GM12878 (cell line): Measurements from ENCODE around the gene ABCG5. TPM values are rescaled to one million over a fixed set of nuclear protein-coding genes. Genes with fewer than 3 reads are reported as not detected.

Experiments used
- ATAC-seq: fragments of 200-7000 bp; cut with Tn5 transposase; 3 replicates; pipeline ENCODE4 v1.9.1; 2020; ENCODE audit warnings: mild to moderate bottlenecking, moderate library complexity
- BruUV-seq: library from RNA; stranded (reverse); fragments of 400-500 nt; replicated peaks from 2 replicates; lab custom pipeline; 2021; lab: Mats Ljungman, UMichigan
- CTCF ChIA-PET: fragments of 300-600 bp; sonication (Branson Sonifier 250); formaldehyde crosslinking; extraction: SDS; loops from one replicate; lab custom pipeline; 2021; ENCODE audit warnings: inconsistent platforms; lab: Yijun Ruan, JAX
- POLR2A ChIA-PET: fragments of 350-600 bp; formaldehyde crosslinking; extraction: SDS; loops from one replicate; lab custom pipeline; 2021; ENCODE audit warnings: inconsistent platforms; lab: Charles Lee
- RAD21 ChIA-PET: fragments of 300-600 bp; sonication (Branson Sonifier 250); formaldehyde crosslinking; loops from one replicate; lab custom pipeline; 2023; ENCODE audit warnings: antibody characterized with exemption; ENCODE audit not compliant: unreplicated experiment; lab: Charles Lee
- SMC1A ChIA-PET: fragments of 300-600 bp; sonication (Branson Sonifier 250); formaldehyde crosslinking; loops from one replicate; lab custom pipeline; 2023; ENCODE audit not compliant: unreplicated experiment, uncharacterized antibody; lab: Charles Lee
- DNase-seq: peaks from one replicate; pipeline ENCODE4 v3.0.0-alpha.2; 2011; ENCODE audit warnings: low read depth, low spot score
- FAIRE-seq: peaks from 3 replicates; lab custom pipeline; 2011; peaks lifted over from hg19 to GRCh38; lab: Jason Lieb, UNC
- H2AFZ ChIP-seq: 2 replicates; pipeline ENCODE4 v1.6.0; 2011; ENCODE audit warnings: low read depth, low read length, control low read depth; ENCODE audit not compliant: control insufficient read depth
- H3K27ac ChIP-seq: 2 replicates; pipeline ENCODE4 v1.5.1; 2011; ENCODE audit warnings: control low read depth; ENCODE audit not compliant: control insufficient read depth, insufficient read depth
- H3K27me3 ChIP-seq, 2 experiments: replicated peaks in 1 of 2; 2 replicates each; pipeline versions ENCODE4 v1.6.0 to v1.6.1; 2011; ENCODE audit warnings: low read length in 1 of 2; ENCODE audit not compliant: control insufficient read depth in 2 of 2, insufficient read depth in 2 of 2
- H3K36me3 ChIP-seq, 2 experiments: 2 replicates each; pipeline ENCODE4 v1.5.1; 2011; ENCODE audit warnings: low read length in 1 of 2; ENCODE audit not compliant: control insufficient read depth in 2 of 2, insufficient read depth in 2 of 2
- H3K4me1 ChIP-seq: 2 replicates; pipeline ENCODE4 v1.6.1; 2011; ENCODE audit warnings: mild to moderate bottlenecking, low read length, moderate library complexity, mixed read lengths; ENCODE audit not compliant: control insufficient read depth, insufficient read depth
- H3K4me2 ChIP-seq: 2 replicates; pipeline ENCODE4 v1.6.0; 2011; ENCODE audit warnings: control low read depth; ENCODE audit not compliant: control insufficient read depth, insufficient read depth
- H3K4me3 ChIP-seq: fragments of 200-600 bp; sonication (generic); 2 replicates; pipeline ENCODE4 v1.5.1; 2016
- H3K79me2 ChIP-seq: 2 replicates; pipeline ENCODE4 v1.6.0; 2011; ENCODE audit warnings: low read length; ENCODE audit not compliant: control insufficient read depth, insufficient read depth
- H3K9ac ChIP-seq: 2 replicates; pipeline ENCODE4 v1.8.0; 2011; ENCODE audit warnings: low read length, control low read depth, mixed read lengths; ENCODE audit not compliant: control insufficient read depth, insufficient read depth
- H3K9me3 ChIP-seq: replicated peaks from 3 replicates; pipeline ENCODE4 v1.5.1; 2011; ENCODE audit warnings: mild to moderate bottlenecking, low read length; ENCODE audit not compliant: control insufficient read depth, insufficient read depth
- H4K20me1 ChIP-seq: 2 replicates; pipeline ENCODE4 v1.6.0; 2011; ENCODE audit not compliant: control insufficient read depth, insufficient read depth
- CHD4 ChIP-seq: fragments of 200-600 bp; sonication (generic); IDR thresholded peaks from 2 replicates; pipeline ENCODE4 v1.6.1; 2016; ENCODE audit warnings: mild to moderate bottlenecking
- E2F4 ChIP-seq: IDR thresholded peaks from 2 replicates; pipeline ENCODE4 v1.6.1; 2012; ENCODE audit warnings: low read depth, low read length, improper control_type of control experiment
- EGR1 ChIP-seq, 2 experiments: IDR thresholded peaks; 1 replicate in 1 of 2; 2 replicates in 1 of 2; pipeline ENCODE4 v1.6.1; 2011 to 2012; ENCODE audit warnings: low read depth in 2 of 2, low read length in 2 of 2, borderline replicate concordance in 1 of 2, mild to moderate bottlenecking in 1 of 2, moderate library complexity in 1 of 2
- ELK1 ChIP-seq: IDR thresholded peaks from 2 replicates; pipeline ENCODE4 v1.6.1; 2012; ENCODE audit warnings: low read depth, low read length, improper control_type of control experiment
- HCFC1 ChIP-seq: fragments of 150-350 bp; IDR thresholded peaks from 2 replicates; pipeline ENCODE4 v1.6.1; 2014; ENCODE audit warnings: low read length
- KLF5 ChIP-seq: fragments of 450-650 bp; IDR thresholded peaks from 2 replicates; pipeline ENCODE4 v1.6.1; 2014; ENCODE audit warnings: mild to moderate bottlenecking; ENCODE audit not compliant: partially characterized antibody
- MEF2A ChIP-seq: IDR thresholded peaks from 2 replicates; pipeline ENCODE4 v1.6.1; 2011; ENCODE audit warnings: low read depth, mild to moderate bottlenecking, low read length, moderate library complexity; ENCODE audit not compliant: insufficient read depth
- MEF2B ChIP-seq: fragments of 450-650 bp; IDR thresholded peaks from 2 replicates; pipeline ENCODE4 v1.6.1; 2018; ENCODE audit warnings: mild to moderate bottlenecking, moderate library complexity; ENCODE audit not compliant: partially characterized antibody, poor library complexity, severe bottlenecking
- MXI1 ChIP-seq: fragments of 150-350 bp; IDR thresholded peaks from 2 replicates; pipeline ENCODE4 v1.6.1; 2011; ENCODE audit warnings: low read depth, mild to moderate bottlenecking, inconsistent platforms, low read length, improper control_type of control experiment
- RAD51 ChIP-seq: fragments of 450-650 bp; IDR thresholded peaks from 2 replicates; pipeline ENCODE4 v1.6.1; 2016; ENCODE audit warnings: moderate library complexity, mild to moderate bottlenecking, inconsistent platforms
- RUNX3 ChIP-seq: IDR thresholded peaks from 2 replicates; pipeline ENCODE4 v1.6.1; 2012; ENCODE audit warnings: low read length, inconsistent platforms
- SIN3A ChIP-seq: IDR thresholded peaks from 2 replicates; pipeline ENCODE4 v1.6.1; 2012; ENCODE audit warnings: low read depth, low read length, improper control_type of control experiment
- SMAD1 ChIP-seq: fragments of 450-650 bp; IDR thresholded peaks from 2 replicates; pipeline ENCODE4 v1.6.1; 2018; ENCODE audit warnings: mild to moderate bottlenecking, low read depth; ENCODE audit not compliant: partially characterized antibody
- SMARCA5 ChIP-seq: fragments of 450-650 bp; IDR thresholded peaks from 2 replicates; pipeline ENCODE4 v1.6.1; 2017; ENCODE audit warnings: mild to moderate bottlenecking
- SREBF1 ChIP-seq: IDR thresholded peaks from 2 replicates; pipeline ENCODE4 v1.6.1; 2012; ENCODE audit warnings: mild to moderate bottlenecking, low read length
- SRF ChIP-seq, 2 experiments: IDR thresholded peaks; 2 replicates each; pipeline ENCODE4 v1.6.1; 2011; ENCODE audit warnings: low read depth in 2 of 2, low read length in 2 of 2, mild to moderate bottlenecking in 1 of 2, moderate library complexity in 1 of 2
- TBL1XR1 ChIP-seq: IDR thresholded peaks from 2 replicates; pipeline ENCODE4 v1.6.1; 2012; ENCODE audit warnings: low read depth, low read length, improper control_type of control experiment
- ZNF384 ChIP-seq: IDR thresholded peaks from 2 replicates; pipeline ENCODE4 v1.6.1; 2012; ENCODE audit warnings: low read depth, mild to moderate bottlenecking, low read length, improper control_type of control experiment, borderline replicate concordance
- WGBS: methylation state at CpG from one replicate; pipeline ENCODE4 v1.1.6; 2016; ENCODE audit warnings: low lambda C conversion rate; ENCODE audit not compliant: insufficient replicate concordance, insufficient coverage; ENCODE audit errors: missing lambda C conversion rate; 5-methylcytosine and 5-hydroxymethylcytosine counted together
- in situ Hi-C: fragments of 300-500 bp; cut with MboI; formaldehyde crosslinking; loops from 9 replicates; pipeline ENCODE4 v1.14.3; 2018; ENCODE audit warnings: mixed read lengths
- intact Hi-C: fragments of 100-400 bp; cut with micrococcal nuclease; formaldehyde crosslinking; loops from one replicate; pipeline ENCODE4 v1.14.2; 2022; ENCODE audit not compliant: unreplicated experiment
- polyA plus RNA-seq, 11 experiments: library from polyadenylated mRNA; depleted of rRNA in 4 of 11; unstranded in 6 of 11; stranded (reverse) in 5 of 11; fragments of >200 nt; fragmentation: Nextera tagmentation in 4 of 11; fragmentation: Illumina TruSeq in 1 of 11; extraction: Ambion mirVana in 4 of 11; extraction: Trizol in 1 of 11; gene quantifications; 1 replicate in 1 of 11; 2 replicates in 10 of 11; pipeline versions ENCODE4 v1.2.1 to v1.2.3, GENCODE V29; 2011 to 2016; ENCODE audit warnings: inconsistent platforms in 2 of 11, missing spikeins in 2 of 11, low read depth in 1 of 11
- total RNA-seq, 4 experiments: library from RNA; depleted of rRNA in 3 of 4; stranded (reverse); fragments of >200 nt in 3 of 4; fragmentation: Illumina TruSeq in 1 of 4; extraction: Trizol in 1 of 4; gene quantifications; 2 replicates each; pipeline versions ENCODE4 v1.2.1 to v1.2.3, GENCODE V29; 2013 to 2021

ABCG5 gene
- total and polyA plus RNA-seq, 10 of the 15 experiments (the other 5 are each of a cell fraction or from before 2014, with no cell fraction given) = not detected

GRCh38 chr2:43773876-43774613 lies 64.6 kb downstream of the ABCG5 start, which contains the start of gene DYNC2LI1 (continued):
- TF ChIP-seq SMARCA5 (no peak), MXI1 (peak; percentile 98), EGR1 (IDR thresholded peaks at IDR 0.05; ENCODE audit: borderline replicate concordance in 1 of 2, low read depth in 2 of 2, low read length in 2 of 2) (peak; percentile 1 to 96; a peak in 2 of 3 replicates), CHD4 (no peak), TBL1XR1 (0 out of 2 replicates have a peak, but pooled peaks have one; percentile 50), RAD51 (no peak), SIN3A (peak; percentile 55; the same call in 1 of the 2 replicates), E2F4 (no peak), HCFC1 (peak; percentile 97), ELK1 (no peak; the same call in 1 of the 2 replicates), MEF2B (peak; percentile 83)

GRCh38 chr2:43766006-43766405 lies 72.6 kb downstream of the ABCG5 start:
- ATAC-seq = no peak
- H4K20me1 ChIP-seq = no peaks in the 10 kb centered on the region
- no peak overlapping the region for H3K27ac ChIP-seq
- no peak overlapping the region for H2AFZ ChIP-seq
- no peaks in the 10 kb centered on the region for H3K4me1 ChIP-seq
- SMC1A ChIA-PET = no interaction called here
- no peak overlapping the region for H3K4me3 ChIP-seq
- H3K36me3 ChIP-seq = no peaks in the 10 kb centered on the region
- H3K4me2 ChIP-seq = no peak overlapping the region
- no TSS peak for BruUV-seq
- DNase-seq = no peak
- RAD21 ChIA-PET = no interaction called here
- no peaks in the 10 kb centered on the region for H3K79me2 ChIP-seq
- no peak for FAIRE-seq
- H3K27me3 ChIP-seq = no peaks in the 10 kb centered on the region
- H3K9me3 ChIP-seq = no peaks in the 10 kb centered on the region
- CTCF ChIA-PET = no interaction called here
- POLR2A ChIA-PET = no interaction called here
- H3K9ac ChIP-seq = no peak overlapping the region
- intact Hi-C loops = no loop called here
- in situ Hi-C loops = no loop called here
- 67% methylated on average over 4 of the region's 4 CpGs for WGBS
- TF ChIP-seq SMAD1 = no peak
- TF ChIP-seq MEF2A = no peak
- TF ChIP-seq RUNX3 = no peak
- no peak for TF ChIP-seq SRF (IDR thresholded peaks at IDR 0.05; ENCODE audit: low read depth in 2 of 2, low read length in 2 of 2)
- TF ChIP-seq SIN3A = no peak
- no peak for TF ChIP-seq KLF5
- TF ChIP-seq SREBF1 = no peak
- TF ChIP-seq ELK1 = no peak
- TF ChIP-seq ZNF384 = no peak
